ENCODE data around the gene ERC2. TPM values are rescaled to one million over a fixed set of nuclear protein-coding genes. Genes with fewer than 3 reads are reported as not detected.

Gene ERC2
- total and polyA plus RNA-seq, 2 donors (not counting 3 experiments of a cell fraction or from before 2014, with no cell fraction given): 5.6 to 15.5 TPM

- POLR2A ChIA-PET: no interaction called here
- no peak overlapping the region for H3K9ac ChIP-seq (replicated peaks; ENCODE audit: extremely low read depth, insufficient read depth, low read length)
- FAIRE-seq (no peak), DNase-seq (ENCODE audit: low read depth, low spot score) (no peak)
- no peaks in the 10 kb centered on the region for H3K79me2 ChIP-seq (ENCODE audit: control insufficient read depth, insufficient read depth, low read length)
- TF ChIP-seq FOS (IDR thresholded peaks at IDR 0.05; ENCODE audit: borderline replicate concordance, insufficient read depth, low read length) (no peak), POLR2AphosphoS5 (IDR thresholded peaks at IDR 0.05; ENCODE audit: insufficient read depth, low read depth, low read length) (no peak), CTCF (IDR thresholded peaks at IDR 0.05; ENCODE audit: extremely low read depth in 1 of 2, insufficient read depth in 1 of 2, low read depth in 1 of 2, low read length in 2 of 2) (no peak), EZH2 (IDR thresholded peaks at IDR 0.05; ENCODE audit: borderline replicate concordance, low read depth, low read length, severe bottlenecking) (no peak), JUN (IDR thresholded peaks at IDR 0.05; ENCODE audit: borderline replicate concordance, insufficient read depth, insufficient read length, low read depth) (no peak), POLR2A (IDR thresholded peaks at IDR 0.05; ENCODE audit: low read depth, low read length) (no peak), MAX (IDR thresholded peaks at IDR 0.05; ENCODE audit: insufficient read depth, insufficient read length) (no peak), GATA2 (IDR thresholded peaks at IDR 0.05; ENCODE audit: insufficient read depth, insufficient read length, low read depth, low read length) (no peak), MYC (IDR thresholded peaks at IDR 0.05; ENCODE audit: low read depth, low read length) (no peak)
- H3K36me3 ChIP-seq (ENCODE audit: control insufficient read depth in 2 of 2, extremely low read depth in 1 of 2, insufficient read depth in 2 of 2, low read length in 2 of 2): no peaks in the 10 kb centered on the region
- dilution Hi-C loops (cut with MboI; ENCODE audit: extremely low pct_ligation_motif_present, low sequenced_read_pairs) (no loop called here), intact Hi-C loops (cut with micrococcal nuclease) (no loop called here)
- no peak overlapping the region for H3K27ac ChIP-seq (ENCODE audit: insufficient read depth, low read depth, low read length)
- H3K4me2 ChIP-seq (ENCODE audit: insufficient read depth, low read length): no peak overlapping the region
- H4K20me1 ChIP-seq (replicated peaks; ENCODE audit: control insufficient read depth, extremely low read depth, insufficient read depth, low read length): no peaks in the 10 kb centered on the region
- no peak overlapping the region for H2AFZ ChIP-seq (ENCODE audit: low read depth, low read length)
- BruUV-seq (replicated peaks): no TSS peak
- no peaks in the 10 kb centered on the region for H3K27me3 ChIP-seq (ENCODE audit: control insufficient read depth in 2 of 2, insufficient read depth in 2 of 2, low read length in 2 of 2)
- no peaks in the 10 kb centered on the region for H3K9me3 ChIP-seq (replicated peaks; ENCODE audit: control insufficient read depth, insufficient read depth, low read length)
- H3K9me1 ChIP-seq (replicated peaks; ENCODE audit: control insufficient read depth, extremely low read depth, insufficient read depth, low read length): no peaks in the 10 kb centered on the region
- CTCF ChIA-PET: no interaction called here
- H3K4me3 ChIP-seq (replicated peaks in 1 of 3; ENCODE audit: insufficient read depth in 1 of 3, low read depth in 1 of 3, low read length in 3 of 3): no peak overlapping the region
- H3K4me1 ChIP-seq (ENCODE audit: control insufficient read depth, extremely low read depth, insufficient read depth, low read length): no peaks in the 10 kb centered on the region
Measured at GRCh38 chr3:56115698-56116097, 352.6 kb downstream of the ERC2 start.
